Fibroblast of lung (primary cell): ENCODE data around the gene CTSC. TPM values are rescaled to one million over a fixed set of nuclear protein-coding genes. Genes with fewer than 3 reads are reported as not detected.

Experiments used
- DNase-seq, 2 donors: peaks; one replicate each; pipeline versions ENCODE4 v3.0.0 to v3.0.0-alpha.2; 2010; ENCODE audit warnings: low read depth in 2 of 2
- H2AFZ ChIP-seq: 2 replicates; pipeline ENCODE4 v1.5.1; 2012; ENCODE audit warnings: low read length, control low read depth, inconsistent platforms
- H3K27ac ChIP-seq: 2 replicates; pipeline ENCODE4 v1.5.1; 2011; ENCODE audit warnings: low read length, control low read depth; ENCODE audit not compliant: insufficient read depth
- H3K27me3 ChIP-seq: 2 replicates; pipeline ENCODE4 v1.5.1; 2011; ENCODE audit warnings: mild to moderate bottlenecking, low read length; ENCODE audit not compliant: control insufficient read depth, insufficient read depth
- H3K36me3 ChIP-seq: 2 replicates; pipeline ENCODE4 v1.5.1; 2011; ENCODE audit warnings: low read length; ENCODE audit not compliant: control insufficient read depth, insufficient read depth
- H3K4me1 ChIP-seq: 2 replicates; pipeline ENCODE4 v1.5.1; 2011; ENCODE audit warnings: low read length; ENCODE audit not compliant: control insufficient read depth, insufficient read depth; ENCODE audit errors: extremely low read depth
- H3K4me2 ChIP-seq: 2 replicates; pipeline ENCODE4 v1.5.1; 2011; ENCODE audit warnings: low read length, control low read depth; ENCODE audit not compliant: insufficient read depth; ENCODE audit errors: extremely low read depth
- H3K4me3 ChIP-seq, 4 experiments: fragments of 200-600 bp in 1 of 4; sonication (generic) in 1 of 4; replicated peaks in 1 of 4; 2 replicates each; pipeline ENCODE4 v1.5.1; 2011 to 2016; ENCODE audit warnings: low read length in 4 of 4, low read depth in 3 of 4, mild to moderate bottlenecking in 3 of 4, control low read depth in 2 of 4, inconsistent platforms in 1 of 4, mixed read lengths in 1 of 4; ENCODE audit not compliant: insufficient read depth in 1 of 4; ENCODE audit errors: control extremely low read depth in 1 of 4
- H3K79me2 ChIP-seq: 2 replicates; pipeline ENCODE4 v1.5.1; 2012; ENCODE audit warnings: mild to moderate bottlenecking, low read length, inconsistent platforms; ENCODE audit not compliant: control insufficient read depth, insufficient read depth
- H3K9ac ChIP-seq: 2 replicates; pipeline ENCODE4 v1.5.1; 2011; ENCODE audit warnings: mild to moderate bottlenecking, low read length, control low read depth; ENCODE audit not compliant: insufficient read depth
- H3K9me3 ChIP-seq: 2 replicates; pipeline ENCODE4 v1.5.1; 2012; ENCODE audit warnings: low read depth, low read length; ENCODE audit not compliant: control insufficient read depth, insufficient read depth
- H4K20me1 ChIP-seq: 2 replicates; pipeline ENCODE4 v1.5.1; 2011; ENCODE audit warnings: low read length; ENCODE audit not compliant: control insufficient read depth, insufficient read depth; ENCODE audit errors: extremely low read depth
- CTCF ChIP-seq, 2 donors: IDR thresholded peaks in 1 of 2; conservative IDR thresholded peaks in 1 of 2; 1 replicate in 1 of 2; 2 replicates in 1 of 2; pipeline ENCODE4 v1.5.1; 2011 to 2012; ENCODE audit warnings: low read length in 2 of 2, control low read depth in 1 of 2, inconsistent platforms in 1 of 2, low read depth in 1 of 2, mild to moderate bottlenecking in 1 of 2
- EZH2 ChIP-seq: IDR thresholded peaks from 2 replicates; pipeline ENCODE4 v1.5.1; 2012; ENCODE audit warnings: low read length, control low read depth, mild to moderate bottlenecking; ENCODE audit errors: missing control alignments
- polyA plus RNA-seq, 2 donors: library from polyadenylated mRNA; depleted of rRNA in 1 of 2; stranded (reverse) in 1 of 2; unstranded in 1 of 2; fragments of >200 nt; gene quantifications; 2 replicates each; pipeline ENCODE4 v1.2.1, GENCODE V29; 2011 to 2012; ENCODE audit warnings: missing spikeins in 1 of 2
- total RNA-seq: library from RNA; depleted of rRNA; stranded (reverse); fragments of >200 nt; gene quantifications from 2 replicates; pipeline ENCODE4 v1.2.1, GENCODE V29; 2014

Gene CTSC
- total and polyA plus RNA-seq, 2 donors (not counting 1 experiment from before 2014, with no cell fraction given), result 75.8 to 593 TPM

DNA sequence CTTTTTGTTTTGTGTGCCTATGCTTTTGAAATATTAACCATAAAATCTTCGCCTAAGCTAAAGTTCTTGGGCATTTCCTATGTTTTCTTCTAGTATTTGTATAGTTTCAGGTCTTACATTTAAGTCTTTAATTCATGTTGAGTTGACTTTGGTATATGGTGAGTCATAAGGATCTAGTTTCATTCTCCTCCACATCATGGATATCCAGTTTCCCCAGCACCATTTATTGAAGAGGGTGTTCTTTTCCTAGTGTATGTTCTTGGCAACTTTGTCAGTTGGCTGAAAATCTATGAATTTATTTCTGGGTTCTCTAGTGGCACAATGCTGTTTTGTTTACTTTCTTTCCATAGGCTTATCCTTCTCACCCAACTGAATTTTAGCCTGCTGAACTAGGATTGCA lies 49.0 kb downstream of the CTSC start:
- H3K4me1 ChIP-seq, result no peaks in the 10 kb centered on the region
- H3K27ac ChIP-seq, result no peak overlapping the region
- H3K9ac ChIP-seq, result no peak overlapping the region
- DNase-seq, result peak in 1 of 2 donors; percentile 43
- H2AFZ ChIP-seq, result no peak overlapping the region
- no peaks in the 10 kb centered on the region for H3K79me2 ChIP-seq
- H3K36me3 ChIP-seq, result no peaks in the 10 kb centered on the region
- TF ChIP-seq CTCF (conservative IDR thresholded peaks at IDR 0.05 in 1 of 2, IDR thresholded peaks at IDR 0.05 in 1 of 2; ENCODE audit: low read depth in 1 of 2, low read length in 2 of 2), result no peak
- H3K27me3 ChIP-seq, result no peaks in the 10 kb centered on the region
- no peak overlapping the region for H3K4me3 ChIP-seq
- H3K4me2 ChIP-seq, result no peak overlapping the region
- no peaks in the 10 kb centered on the region for H3K9me3 ChIP-seq
- H4K20me1 ChIP-seq, result no peaks in the 10 kb centered on the region

DNA sequence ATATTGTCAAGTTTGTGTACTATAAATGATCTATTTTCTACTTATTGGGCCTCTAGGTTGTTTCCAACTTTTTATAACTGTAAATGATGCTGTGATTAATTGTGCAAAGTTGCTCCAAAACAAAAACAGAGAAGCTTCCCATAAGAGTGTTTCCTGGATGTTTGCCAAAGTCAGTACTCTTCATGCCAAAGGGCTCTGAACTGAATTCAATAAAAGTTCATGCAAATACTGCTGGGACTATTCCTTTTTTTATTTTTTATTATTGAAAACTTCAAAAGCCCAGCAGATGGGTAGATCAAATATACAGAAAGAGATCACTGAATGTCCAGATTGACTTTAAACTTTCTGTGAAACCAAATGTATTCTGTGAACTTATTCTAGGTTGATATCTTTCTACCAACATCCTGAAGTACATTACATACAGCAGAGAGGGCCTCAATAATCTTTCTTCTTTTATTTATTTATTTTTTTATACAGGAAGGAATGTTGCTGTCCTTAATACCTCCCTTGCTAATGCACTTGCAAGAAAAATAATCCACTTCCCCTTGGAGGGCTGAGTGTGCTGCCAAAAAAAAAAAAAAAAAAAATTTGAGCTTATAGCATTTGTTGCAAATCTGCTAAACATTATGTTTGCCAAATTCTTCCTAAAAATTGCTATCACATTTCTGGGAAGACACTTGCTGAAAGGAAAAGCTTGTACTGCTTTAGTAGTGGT lies 53.0 kb downstream of the CTSC start:
- H3K27me3 ChIP-seq, result no peaks in the 10 kb centered on the region
- H3K9me3 ChIP-seq, result no peaks in the 10 kb centered on the region
- no peaks in the 10 kb centered on the region for H3K4me1 ChIP-seq
- no peak overlapping the region for H3K4me2 ChIP-seq
- H3K36me3 ChIP-seq, result no peaks in the 10 kb centered on the region
- H2AFZ ChIP-seq, result no peak overlapping the region
- no peak overlapping the region for H3K27ac ChIP-seq
- no peak overlapping the region for H3K4me3 ChIP-seq
- H3K9ac ChIP-seq, result no peak overlapping the region
- no peak for TF ChIP-seq EZH2
- TF ChIP-seq CTCF (conservative IDR thresholded peaks at IDR 0.05 in 1 of 2, IDR thresholded peaks at IDR 0.05 in 1 of 2; ENCODE audit: low read depth in 1 of 2, low read length in 2 of 2), result no peak
- no peaks in the 10 kb centered on the region for H3K79me2 ChIP-seq
- peak in 1 of 2 donors; percentile 19 for DNase-seq
- H4K20me1 ChIP-seq, result no peaks in the 10 kb centered on the region

DNA sequence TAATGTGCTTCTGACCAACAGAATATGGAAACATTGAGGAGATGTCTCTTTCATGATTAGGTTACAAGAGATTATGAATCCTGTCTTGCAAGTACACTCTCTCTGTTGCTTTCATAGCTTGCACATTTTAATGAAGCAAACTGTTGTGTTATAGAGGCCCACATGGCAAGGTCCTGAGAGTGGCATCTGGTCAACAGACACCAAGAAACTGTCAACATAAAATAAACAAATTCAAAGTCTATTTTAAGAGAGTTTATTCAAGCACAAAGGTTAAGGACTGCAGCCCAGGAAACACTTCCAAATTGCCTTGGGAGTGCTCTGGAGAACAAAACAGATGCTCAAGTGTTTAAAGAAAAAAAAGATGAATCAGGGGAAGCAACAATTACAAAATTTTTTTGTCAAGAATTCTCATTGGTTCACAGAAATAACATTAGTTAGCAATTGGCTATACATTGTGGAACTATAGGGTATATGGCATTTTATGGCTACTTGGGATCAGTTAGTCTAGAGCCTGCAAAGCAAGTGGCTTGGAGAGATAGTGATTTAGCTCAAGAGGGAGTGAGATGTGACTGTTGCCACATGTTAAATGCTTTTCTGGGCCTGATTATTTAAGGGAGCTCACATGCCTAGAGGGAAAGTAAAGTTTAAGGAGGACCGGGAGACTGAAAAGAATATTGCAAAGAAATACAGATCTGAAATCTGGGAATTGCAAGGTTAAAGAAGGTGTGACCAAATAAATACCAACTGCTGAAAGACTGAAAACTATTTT lies 54.6 kb downstream of the CTSC start:
- no peaks in the 10 kb centered on the region for H4K20me1 ChIP-seq
- no peak overlapping the region for H3K4me2 ChIP-seq
- no peak overlapping the region for H3K4me3 ChIP-seq
- H3K4me1 ChIP-seq, result no peaks in the 10 kb centered on the region
- no peaks in the 10 kb centered on the region for H3K9me3 ChIP-seq
- no peak overlapping the region for H2AFZ ChIP-seq
- H3K27ac ChIP-seq, result no peak overlapping the region
- no peaks in the 10 kb centered on the region for H3K36me3 ChIP-seq
- no peaks in the 10 kb centered on the region for H3K27me3 ChIP-seq
- DNase-seq, result peak in 1 of 2 donors; percentile 31
- H3K9ac ChIP-seq, result no peak overlapping the region
- no peaks in the 10 kb centered on the region for H3K79me2 ChIP-seq
- TF ChIP-seq EZH2 (no peak), CTCF (conservative IDR thresholded peaks at IDR 0.05 in 1 of 2, IDR thresholded peaks at IDR 0.05 in 1 of 2; ENCODE audit: low read depth in 1 of 2, low read length in 2 of 2) (no peak)
